A172 (cell line): ENCODE data around the gene FAM114A1. TPM values are rescaled to one million over a fixed set of nuclear protein-coding genes. Genes with fewer than 3 reads are reported as not detected.
"Not testable (repeated sequence)": the region's sequence is repeated elsewhere in the genome, so short reads cannot be mapped to it uniquely, and the experiment has no call there.

Source experiments
- DNase-seq: peaks from one replicate; pipeline ENCODE4 v3.0.0-alpha.2; 2015; ENCODE audit warnings: low spot score
- total RNA-seq: library from RNA; depleted of rRNA; stranded (reverse); fragments of >200 nt; shearing (Covaris generic); gene quantifications from 2 replicates; pipeline ENCODE4 v1.2.3, GENCODE V29; 2014

FAM114A1 gene
- total RNA-seq, 1 experiment from 2014 or later: 89.1 TPM

GRCh38 chr4:38902695-38903094, 35.1 kb downstream of the FAM114A1 start:
- peak; percentile 38 for DNase-seq

- DNase-seq: no peak
These were observed 36.6 kb downstream of the FAM114A1 start for GRCh38 chr4:38904090-38904666.

DNA sequence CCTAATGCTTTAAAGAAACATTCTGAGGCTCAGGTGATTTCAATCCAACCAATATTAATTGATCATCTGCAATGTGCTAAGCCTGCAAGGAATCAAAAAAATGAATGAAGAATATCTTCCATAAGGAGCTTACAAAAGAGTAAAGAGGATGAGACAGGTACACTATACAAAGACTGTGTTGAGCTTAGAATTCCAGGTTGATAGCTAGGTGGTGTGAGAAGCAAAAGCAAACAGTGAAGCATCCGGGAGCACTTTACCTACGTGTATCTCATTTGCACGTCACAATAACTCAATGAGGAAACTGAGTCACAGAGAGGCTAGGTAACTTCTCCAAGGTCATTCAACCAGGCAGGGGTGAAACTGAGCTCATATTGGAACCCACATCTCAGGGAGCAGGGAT, 37.1 kb downstream of the FAM114A1 start:
- no peak for DNase-seq

- DNase-seq: no peak
These were observed 38.2 kb downstream of the FAM114A1 start for GRCh38 chr4:38905652-38906385.

DNA sequence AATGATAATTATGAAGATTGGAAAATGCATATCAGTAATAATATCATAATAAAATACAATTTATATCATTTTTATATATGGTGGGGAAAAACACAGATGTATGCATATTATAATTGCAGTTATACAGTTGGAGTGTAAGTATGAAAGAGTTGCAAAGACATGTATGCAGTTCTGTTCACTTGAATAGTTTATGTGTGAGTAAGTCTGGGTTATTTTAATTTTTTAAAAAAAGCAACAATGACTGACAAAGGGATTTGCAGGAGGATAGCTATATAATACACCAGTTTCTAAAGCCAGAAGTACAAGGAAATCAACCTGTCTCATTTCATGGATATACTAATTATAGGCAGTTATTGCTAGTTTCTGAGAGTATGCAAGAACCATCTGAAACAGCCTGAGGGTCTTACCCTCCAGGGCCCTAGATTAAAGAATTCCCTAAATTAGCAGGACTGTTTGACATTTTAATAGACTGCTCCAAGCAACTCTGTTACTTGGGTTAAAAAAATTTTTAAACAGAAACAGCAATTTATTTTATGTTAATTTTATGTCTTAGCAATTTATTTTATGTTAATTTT, 40.2 kb downstream of the FAM114A1 start:
- no peak for DNase-seq

DNA sequence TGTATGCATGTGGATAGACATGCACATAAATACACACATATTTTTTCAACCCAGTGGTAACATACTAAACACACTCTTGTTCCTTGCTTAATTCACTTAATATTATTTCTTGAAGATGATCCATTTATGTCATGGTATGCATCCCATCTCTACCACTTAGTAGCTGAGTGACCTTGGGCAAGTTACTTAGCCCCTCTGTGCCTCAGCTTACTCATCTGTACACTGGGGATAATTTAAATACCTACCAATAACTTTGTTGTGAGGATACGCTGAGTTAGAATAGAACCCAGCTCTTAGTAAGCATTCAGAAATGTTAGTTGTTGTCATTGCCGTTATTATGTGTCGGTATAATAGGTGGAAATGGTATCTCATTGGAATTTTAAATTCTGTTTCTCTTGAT, 41.4 kb downstream of the FAM114A1 start:
- no peak for DNase-seq

DNA sequence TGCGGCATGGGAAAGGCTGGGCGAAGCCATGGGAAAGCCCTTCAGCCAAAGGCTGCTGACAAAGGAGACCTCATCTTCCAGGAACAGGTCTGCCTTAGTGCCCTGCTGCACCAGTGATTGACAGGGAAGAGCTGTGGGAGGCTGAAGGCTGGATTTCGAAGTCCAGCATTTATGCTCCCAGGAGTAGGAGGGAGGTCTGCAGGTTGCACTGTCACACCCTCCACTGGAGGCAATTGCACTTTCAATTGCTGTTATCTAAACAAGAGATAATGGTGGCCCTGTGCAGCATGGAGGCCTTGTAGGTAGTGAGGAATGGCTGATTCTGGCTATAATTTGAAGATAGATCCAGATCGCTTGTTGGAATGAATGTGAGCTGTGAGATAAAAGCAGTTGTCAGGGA, 43.7 kb downstream of the FAM114A1 start:
- no peak for DNase-seq

GRCh38 chr4:38914854-38915253, 47.2 kb downstream of the FAM114A1 start:
- no peak for DNase-seq

GRCh38 chr4:38916267-38916666, 48.7 kb downstream of the FAM114A1 start:
- not testable (repeated sequence) for DNase-seq

DNA sequence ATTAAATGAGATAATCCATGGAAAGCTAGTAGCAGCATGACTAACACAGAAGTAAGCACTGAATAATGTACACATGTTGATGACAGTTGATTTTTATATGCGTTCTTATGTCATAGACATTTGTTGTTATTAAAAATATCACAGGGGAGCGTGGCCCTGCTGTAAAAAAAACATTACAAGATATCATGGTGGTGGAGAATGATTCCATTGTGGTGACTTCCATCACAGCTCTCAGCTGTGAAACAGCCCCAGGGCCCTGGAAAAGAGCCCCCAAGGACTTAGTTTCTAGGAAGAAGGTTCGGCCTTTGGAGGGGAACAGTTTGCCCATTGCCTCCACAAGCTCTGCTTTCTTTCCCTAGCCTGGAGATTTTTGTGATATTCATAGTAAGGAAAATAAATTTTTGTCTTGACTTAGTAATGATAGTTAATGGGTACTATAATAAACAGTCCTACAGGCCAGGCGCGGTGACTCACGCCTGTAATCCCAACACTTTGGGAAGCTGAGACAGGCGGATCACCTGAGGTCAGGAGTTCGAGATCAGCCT, 49.9 kb downstream of the FAM114A1 start:
- DNase-seq: no peak

- DNase-seq: no peak
These were observed 51.9 kb downstream of the FAM114A1 start for GRCh38 chr4:38919494-38919893.

GRCh38 chr4:38920186-38920585, 52.6 kb downstream of the FAM114A1 start:
- DNase-seq: no peak

DNA sequence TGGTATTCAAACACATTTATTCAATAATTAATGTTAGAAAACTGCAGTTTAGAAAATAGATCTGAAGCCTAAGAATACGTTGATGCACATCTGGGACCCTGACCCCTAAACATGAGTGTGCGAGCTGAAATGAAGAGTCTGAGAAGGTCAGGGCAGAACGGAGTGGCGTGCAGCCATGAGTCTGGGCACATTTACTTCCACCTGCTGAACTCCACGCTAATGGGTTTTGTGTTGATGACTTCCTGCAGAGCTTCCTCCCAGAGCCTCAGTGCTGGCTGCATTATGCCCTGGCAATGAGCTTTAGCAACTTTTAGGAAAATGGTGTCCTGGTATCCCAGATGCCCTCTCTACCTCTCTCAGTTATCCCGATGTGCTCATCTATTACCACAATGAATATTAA, 53.1 kb downstream of the FAM114A1 start:
- no peak for DNase-seq

GRCh38 chr4:38921151-38921550, 53.5 kb downstream of the FAM114A1 start:
- no peak for DNase-seq

DNA sequence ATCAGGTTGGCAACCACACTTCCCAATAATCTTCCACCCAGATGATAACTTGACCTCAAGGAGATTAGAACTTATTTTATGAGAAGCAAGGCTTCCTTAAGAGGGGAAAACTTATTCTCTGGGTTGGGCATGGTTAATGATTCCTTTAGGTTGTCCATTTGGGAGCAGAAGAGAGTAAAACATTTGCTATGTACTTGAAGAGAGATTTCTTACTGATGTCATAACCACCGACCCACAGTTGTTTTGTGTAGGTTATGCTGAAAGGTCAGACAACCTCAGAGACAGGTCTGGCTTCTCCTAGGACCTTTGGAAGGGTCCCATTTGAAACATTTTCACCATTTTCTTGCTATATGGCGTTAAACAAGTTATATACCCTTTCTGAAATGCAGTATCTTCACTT, 56.1 kb downstream of the FAM114A1 start:
- no peak for DNase-seq

- no peak for DNase-seq
These were observed 56.7 kb downstream of the FAM114A1 start for GRCh38 chr4:38924353-38924752.

DNA sequence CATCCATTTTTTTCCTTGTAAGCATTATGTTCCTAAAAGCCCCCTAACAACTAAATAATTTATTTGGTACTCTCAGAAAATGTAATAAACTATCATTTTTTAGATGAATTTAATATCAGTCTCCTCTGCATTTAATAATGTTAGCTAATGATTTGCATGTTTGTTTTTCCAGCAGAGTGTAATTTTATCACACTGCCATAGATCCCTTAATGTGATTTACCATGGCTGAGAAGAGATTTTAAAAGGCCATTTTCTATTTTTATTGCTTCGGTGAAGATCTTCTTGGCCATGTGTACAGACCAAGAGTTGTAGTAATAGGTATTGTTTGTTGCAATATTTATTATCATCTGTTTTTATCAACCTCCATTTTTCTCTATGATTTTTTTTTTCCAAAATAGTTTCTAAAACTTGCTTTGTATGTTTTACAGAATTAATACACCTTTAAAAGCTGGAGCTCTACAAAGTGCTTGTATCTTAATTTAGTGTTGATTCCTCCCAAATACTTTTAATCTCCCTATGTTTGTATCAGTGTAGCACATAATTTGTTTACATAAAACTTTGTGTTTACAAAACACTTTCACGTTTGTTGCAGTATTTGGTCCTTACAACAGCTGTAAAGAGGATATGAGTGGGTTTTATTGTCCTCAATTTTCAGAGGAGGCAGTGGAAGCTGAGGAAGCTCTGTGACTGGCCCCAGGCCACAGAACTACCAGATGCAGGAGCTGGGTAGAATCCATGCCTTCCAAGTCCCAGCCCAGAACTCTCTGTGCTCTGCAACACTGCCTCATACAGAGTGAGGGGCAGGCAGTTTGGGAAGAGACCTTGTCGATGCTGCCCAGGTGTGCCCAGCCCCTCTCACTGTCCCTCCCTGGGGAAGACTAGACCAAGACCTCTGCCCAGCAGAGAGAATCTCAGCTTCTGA, 58.1 kb downstream of the FAM114A1 start:
- DNase-seq: no peak

GRCh38 chr4:38926896-38927295, 59.3 kb downstream of the FAM114A1 start:
- DNase-seq: no peak

GRCh38 chr4:38928568-38928967, 61.0 kb downstream of the FAM114A1 start:
- DNase-seq: no peak

GRCh38 chr4:38928974-38929373, 61.4 kb downstream of the FAM114A1 start:
- DNase-seq: no peak

- no peak for DNase-seq
These were observed 62.6 kb downstream of the FAM114A1 start for GRCh38 chr4:38930204-38930603.

DNA sequence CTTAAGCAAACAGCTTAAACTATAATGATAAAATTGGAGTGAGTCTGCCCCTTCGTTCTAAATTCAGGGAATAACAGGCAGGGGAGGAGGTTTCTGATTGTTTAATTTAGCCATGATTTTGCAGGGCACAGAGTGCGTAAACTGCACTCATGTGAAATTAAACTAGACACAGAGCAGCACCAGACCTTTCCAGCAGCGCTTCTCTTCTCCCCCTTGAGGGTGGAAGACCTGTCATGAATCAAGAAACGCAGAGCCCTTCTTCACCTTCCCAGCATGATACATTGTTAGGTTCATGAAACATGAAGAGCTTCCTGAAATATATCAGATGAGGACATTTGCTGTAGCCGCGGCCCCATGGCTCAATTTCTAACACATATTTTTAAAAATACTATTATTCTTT, 63.1 kb downstream of the FAM114A1 start:
- no peak for DNase-seq
